Eye (tissue), 1 donor: ENCODE measurements around the gene ZNF92.
"Not testable (repeated sequence)": the region's sequence is repeated elsewhere in the genome, so short reads cannot be mapped to it uniquely, and the experiment has no call there.

ENCODE experiments used
- DNase-seq: peaks from one replicate; pipeline ENCODE4 v3.0.0-alpha.2; 2015

ZNF92 gene

DNA sequence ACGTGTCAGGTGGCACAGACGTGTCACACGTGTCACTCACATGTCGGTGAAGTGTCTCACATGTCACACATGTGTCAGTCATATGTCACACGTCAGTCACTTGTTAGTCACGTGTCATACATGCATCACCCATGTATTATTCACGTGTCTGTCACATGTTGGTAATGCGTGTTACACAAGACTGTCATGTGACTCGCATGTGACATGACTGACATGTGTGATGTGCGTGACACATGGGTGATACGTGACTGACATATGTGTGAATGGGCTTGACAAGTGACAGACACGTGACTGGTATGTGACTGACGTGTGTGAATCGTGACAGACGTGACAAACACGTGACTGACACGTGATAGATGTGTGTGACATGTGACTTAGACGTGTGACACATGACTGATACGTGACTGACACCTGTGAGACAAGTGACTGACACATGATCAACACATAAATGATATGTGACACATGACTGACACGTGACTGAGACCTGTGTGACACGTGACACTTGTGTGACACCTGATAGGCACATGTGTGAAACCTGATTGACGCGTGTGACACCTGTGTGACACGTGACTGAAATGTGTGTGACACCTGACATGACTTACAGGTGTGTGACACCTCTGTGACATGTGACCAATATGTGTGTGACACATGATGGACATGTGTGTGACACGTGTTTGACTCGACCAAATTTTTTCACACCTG, 56.1 kb downstream of the ZNF92 start:
- peak; percentile 4 for DNase-seq

DNA sequence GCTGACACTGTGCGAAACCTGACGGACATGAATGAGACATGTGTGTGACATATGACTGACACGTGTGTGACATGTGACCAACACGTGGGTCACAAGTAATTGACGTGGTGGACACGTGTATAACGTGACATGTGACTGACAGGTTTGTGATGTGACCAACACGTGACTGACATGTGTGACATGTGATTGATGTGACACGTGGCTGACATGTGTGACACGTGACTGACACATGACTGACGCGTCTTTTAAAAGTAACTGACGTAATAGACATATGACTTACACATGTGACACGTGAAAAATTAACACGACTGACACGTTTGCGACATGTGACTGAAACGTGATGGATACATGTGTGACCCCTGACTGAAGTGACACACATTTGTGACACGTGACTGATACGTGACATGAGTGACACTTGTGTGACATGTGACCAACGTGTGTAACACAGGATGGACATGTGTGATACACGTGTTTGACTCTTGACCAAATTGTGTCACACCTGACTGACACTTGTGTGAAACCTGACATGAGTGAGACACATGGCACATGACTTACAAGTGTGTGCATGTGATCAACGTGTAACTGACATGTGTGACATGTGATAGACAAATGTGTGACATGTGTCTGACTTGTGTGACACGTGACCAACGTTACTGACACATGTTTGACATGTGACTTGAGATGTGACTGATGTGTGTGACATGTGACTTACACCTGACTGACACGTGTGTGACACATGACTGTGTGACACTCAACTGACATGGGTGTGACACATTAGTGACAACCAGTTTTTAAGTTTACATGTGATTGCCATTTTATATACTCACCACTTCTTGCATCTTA, 56.9 kb downstream of the ZNF92 start:
- peak; percentile 3 for DNase-seq

DNA sequence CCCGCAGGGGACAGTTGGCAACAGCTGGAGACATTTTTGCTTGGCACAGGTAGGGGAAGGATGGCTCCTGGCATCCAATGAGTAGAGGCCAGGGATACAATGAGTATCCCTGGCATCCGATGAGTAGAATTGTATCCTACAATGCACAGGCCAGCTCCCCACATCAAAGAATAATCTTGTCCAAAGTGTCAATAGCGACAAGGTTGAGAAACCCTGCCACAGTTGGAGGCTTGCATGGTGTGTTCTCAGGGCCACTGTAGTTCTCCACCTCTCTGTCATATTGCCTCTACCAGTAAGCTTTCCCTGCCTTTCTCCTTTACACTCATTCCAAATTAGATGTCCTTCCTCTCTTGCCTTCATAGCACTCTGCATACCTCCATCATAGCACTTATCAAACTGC, 60.7 kb downstream of the ZNF92 start:
- no peak for DNase-seq

DNA sequence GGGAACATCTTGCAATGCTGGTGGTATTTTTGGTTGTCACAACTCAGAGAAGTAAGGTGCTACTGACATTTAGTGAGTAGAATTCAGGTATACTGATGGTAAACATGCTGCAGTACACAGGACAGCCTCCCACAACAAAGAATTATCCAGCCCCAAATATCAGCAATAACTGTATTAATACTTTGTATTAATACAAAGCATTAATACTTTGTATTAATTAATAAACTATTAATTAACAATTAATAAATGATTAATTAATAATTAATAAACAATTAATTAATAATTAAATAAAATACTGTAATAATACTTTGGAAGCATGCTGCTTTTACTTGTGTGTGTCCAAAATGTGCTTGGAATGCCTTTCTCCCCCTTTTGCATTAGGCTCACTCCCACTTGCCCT, 62.5 kb downstream of the ZNF92 start:
- no peak for DNase-seq

DNA sequence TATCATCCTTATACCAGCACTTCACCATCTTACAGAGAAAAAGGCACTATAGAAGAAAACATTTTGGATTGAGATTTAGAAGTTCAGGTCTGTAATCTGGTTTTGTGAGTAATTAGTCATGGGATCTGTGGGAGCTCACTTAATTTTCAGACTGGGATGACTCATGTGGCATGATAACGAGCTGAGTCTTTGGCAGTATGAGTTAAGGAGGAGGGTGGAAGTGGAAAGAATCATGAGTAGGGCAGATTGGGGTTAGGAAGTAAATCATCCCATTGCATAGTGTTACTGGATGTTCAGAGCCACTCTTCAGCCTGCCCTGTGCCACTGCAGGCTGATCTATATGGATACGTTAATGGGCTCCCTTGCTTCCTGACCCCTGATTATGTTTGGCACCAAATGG, 64.9 kb downstream of the ZNF92 start:
- no peak for DNase-seq

DNA sequence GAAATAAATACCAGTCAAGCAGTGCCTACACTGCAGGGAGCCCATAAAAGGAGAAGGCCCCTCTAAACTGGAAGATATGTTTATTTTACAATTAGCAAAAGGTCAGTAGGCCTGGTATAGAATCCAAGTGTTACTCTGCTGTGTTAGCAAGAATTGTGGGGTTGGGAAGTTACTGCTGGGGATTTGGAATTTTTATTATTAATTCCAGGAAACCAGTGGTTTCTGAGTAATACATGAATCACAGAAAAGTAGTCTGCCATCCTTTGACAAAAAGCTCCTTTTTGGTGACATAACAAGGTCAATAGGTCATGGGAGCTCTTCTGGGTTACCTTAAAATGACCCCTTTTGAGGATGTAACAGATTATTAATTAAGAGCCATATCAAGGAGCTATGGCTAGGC, 67.4 kb downstream of the ZNF92 start:
- no peak for DNase-seq

DNA sequence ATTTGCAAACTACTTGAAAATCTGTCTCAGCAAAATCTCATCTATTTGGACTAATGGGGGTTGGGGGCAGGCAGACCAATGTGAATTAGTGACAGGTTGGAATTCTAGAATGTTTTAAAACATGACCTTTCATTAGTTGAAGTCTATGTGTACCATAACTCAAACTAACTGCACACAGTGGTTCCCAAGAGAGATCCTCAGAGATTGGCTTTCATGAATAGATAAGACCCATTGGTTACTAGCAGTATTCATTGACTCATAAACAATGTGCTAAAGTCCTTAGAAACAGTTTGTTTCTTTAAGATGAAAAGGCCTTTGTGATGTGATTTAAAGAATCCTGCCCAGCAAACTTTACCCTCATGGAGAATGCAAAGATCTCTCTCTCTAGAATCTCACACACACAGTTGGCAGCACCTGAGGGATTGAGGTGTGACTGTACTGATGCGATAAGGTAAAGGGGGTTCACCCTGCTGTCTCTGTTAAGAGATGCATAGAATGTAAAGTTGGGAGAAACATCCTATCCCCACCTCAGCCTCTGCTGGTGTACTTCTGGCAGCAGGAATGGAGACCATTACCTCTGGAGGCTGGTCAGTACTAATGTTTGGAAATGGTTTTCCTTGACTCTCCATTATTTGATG, 70.7 kb downstream of the ZNF92 start:
- DNase-seq = no peak

DNA sequence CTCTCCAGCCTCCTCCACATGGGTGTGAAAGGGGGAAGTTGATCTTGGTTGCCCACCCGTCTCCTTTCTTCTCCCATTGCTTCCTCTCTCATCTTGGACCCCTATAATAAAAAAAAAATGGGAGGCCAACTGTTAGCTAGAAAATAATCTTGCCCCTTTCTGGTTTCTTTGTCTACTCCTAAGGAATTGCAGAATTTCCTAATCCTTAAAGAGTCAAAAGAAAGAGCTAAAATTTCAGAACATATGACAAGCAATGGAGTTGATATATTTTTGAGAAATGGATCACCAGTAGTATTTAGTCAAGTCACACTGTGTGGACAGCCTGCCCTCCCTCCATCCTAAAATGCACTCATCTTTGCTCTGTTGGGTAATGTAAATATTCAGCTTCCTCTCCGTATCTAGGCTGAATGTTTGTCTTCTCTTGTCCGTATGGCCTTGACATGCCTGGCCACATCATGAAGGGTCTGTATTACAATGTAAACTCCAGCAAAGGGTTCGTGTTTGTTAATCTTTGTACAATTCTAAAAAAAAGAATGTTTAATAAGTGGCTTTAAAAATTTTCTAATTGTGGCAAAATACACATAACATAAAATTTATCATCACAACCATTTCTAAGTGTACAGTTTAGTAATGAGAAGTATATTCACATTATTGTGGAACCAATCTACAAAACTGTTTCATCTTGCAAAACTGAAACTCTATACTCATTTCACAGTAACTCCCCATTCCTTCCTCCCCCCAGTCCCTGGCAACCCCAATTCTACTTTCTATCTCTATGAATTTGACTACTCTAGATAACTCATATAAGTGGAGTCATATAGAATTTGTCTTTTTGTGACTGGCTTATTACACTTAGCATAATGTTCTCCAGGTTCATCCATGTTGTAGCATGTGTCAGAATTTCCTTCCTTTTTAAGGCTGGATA, 71.5 kb downstream of the ZNF92 start:
- DNase-seq = no peak

DNA sequence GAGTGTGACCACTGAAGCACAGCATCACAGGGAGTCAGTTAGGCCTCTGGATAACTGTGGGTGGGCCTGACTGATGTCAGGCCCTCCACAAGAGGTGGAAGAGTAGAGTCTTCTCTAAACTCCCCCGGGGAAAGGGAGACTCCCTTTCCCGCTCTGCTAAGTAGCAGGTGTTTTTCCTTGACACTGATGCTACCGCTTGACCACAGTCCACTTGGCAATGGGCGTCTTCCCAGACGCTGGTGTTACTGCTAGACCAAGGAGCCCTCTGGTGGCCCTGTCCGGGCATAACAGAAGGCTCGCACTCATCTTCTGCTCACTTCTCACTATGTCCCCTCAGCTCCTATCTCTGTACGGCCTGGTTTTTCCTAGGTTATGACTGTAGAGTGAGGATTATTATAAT, 73.4 kb downstream of the ZNF92 start:
- not testable (repeated sequence) for DNase-seq

DNA sequence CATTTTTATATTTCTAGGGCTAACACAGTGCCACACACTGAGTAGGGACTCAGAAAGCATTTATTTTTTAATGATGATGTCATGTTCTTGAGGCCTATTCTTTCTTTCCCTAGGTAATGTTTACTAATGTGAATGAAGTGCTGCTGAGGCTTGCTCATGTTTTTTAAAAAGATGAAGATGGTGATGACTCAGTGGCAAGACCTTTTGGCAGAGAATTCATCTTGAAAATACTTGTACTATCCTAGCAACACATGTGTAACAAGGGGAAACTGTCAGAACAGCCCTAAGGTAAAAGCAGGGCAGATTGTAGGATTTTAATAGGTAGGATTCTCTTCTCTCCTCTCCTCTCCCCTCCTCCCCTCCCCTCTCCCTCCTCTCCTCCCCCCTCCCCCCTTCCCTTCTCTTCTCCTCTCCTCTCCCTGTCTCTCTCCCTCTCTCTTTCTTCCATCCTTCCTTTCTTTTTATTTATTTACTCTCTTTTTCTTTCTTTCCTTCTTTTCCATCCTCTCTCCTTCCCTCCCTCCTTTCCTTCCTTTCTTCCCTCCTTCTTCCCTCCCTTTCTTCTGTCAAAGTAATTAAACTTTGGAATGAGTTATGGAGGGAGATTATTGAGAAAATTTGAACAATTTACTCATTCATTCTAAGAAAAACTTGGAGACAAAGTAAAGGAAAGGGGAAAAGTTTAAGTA, 75.3 kb downstream of the ZNF92 start:
- DNase-seq = no peak

DNA sequence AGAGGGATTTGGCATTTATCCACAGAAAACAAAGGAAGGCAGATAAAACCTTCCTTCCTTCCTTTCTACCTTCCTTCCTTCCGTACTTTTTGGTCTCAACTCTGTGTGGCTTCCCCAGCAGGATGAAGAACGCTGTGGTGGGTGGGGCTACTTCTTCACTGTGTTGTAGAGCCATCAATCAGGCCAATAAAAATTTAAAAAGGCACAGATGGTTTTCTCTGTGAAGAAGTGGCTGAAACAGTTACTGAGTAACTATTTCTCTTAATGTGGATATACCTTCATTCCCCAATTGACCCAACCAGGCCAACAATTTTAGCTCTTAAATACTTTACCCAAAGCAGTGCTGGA, 75.8 kb downstream of the ZNF92 start:
- no peak for DNase-seq
